OCI-LY7 (cell line): ENCODE measurements around the gene MLPH.

ENCODE experiments used
- CTCF ChIP-seq: fragments of 200-600 bp; sonication (generic); conservative IDR thresholded peaks from 2 replicates; pipeline ENCODE4 v1.5.1; 2014; ENCODE audit warnings: mild to moderate bottlenecking, antibody characterized with exemption, low read length, moderate library complexity, mixed read lengths
- EZH2phosphoT487 ChIP-seq: fragments of 200-600 bp; sonication (generic); IDR thresholded peaks from 2 replicates; pipeline ENCODE4 v1.6.1; 2018; ENCODE audit warnings: low read depth, borderline replicate concordance, mild to moderate bottlenecking, mixed run types, antibody characterized with exemption, low read length, moderate library complexity, mixed read lengths

- TF ChIP-seq CTCF = no peak
- no peak for TF ChIP-seq EZH2phosphoT487
These were observed 84.5 kb downstream of the MLPH start for GRCh38 chr2:237571551-237571950.
